Lower lobe of right lung (tissue), 2 donors: ENCODE data around the gene PMM1. TPM values are rescaled to one million over a fixed set of nuclear protein-coding genes. Genes with fewer than 3 reads are reported as not detected.
"Not testable (repeated sequence)": the region's sequence is repeated elsewhere in the genome, so short reads cannot be mapped to it uniquely, and the experiment has no call there.

Source experiments
- ATAC-seq, 2 donors: fragments of 200-7000 bp; cut with Tn5 transposase; one replicate each; pipeline ENCODE4 v1.9.1; 2020 to 2022; ENCODE audit warnings: mild to moderate bottlenecking in 2 of 2, moderate library complexity in 2 of 2
- DNase-seq: peaks from one replicate; pipeline ENCODE4 v3.0.0-alpha.2; 2020
- H3K27ac ChIP-seq: fragments of 200-600 bp; one replicate; pipeline ENCODE4 v1.8.0; 2022
- H3K27me3 ChIP-seq: fragments of 200-600 bp; one replicate; pipeline ENCODE4 v1.8.0; 2022; ENCODE audit warnings: low read depth
- H3K36me3 ChIP-seq: fragments of 200-600 bp; one replicate; pipeline ENCODE4 v1.8.0; 2022; ENCODE audit warnings: mild to moderate bottlenecking
- H3K4me1 ChIP-seq: fragments of 200-600 bp; one replicate; pipeline ENCODE4 v1.8.0; 2022
- H3K4me3 ChIP-seq: fragments of 200-600 bp; one replicate; pipeline ENCODE4 v1.8.0; 2022; ENCODE audit warnings: mild to moderate bottlenecking
- H3K9me3 ChIP-seq: fragments of 200-600 bp; one replicate; pipeline ENCODE4 v1.8.0; 2022
- intact Hi-C: fragments of 100-400 bp; cut with DNase I; formaldehyde crosslinking; loops from one replicate; pipeline ENCODE4 v1.11.0; 2022
- total RNA-seq: library from RNA; stranded (reverse); fragmentation: NEBNext Ultra II Directional; extraction: Animal tissue kit (Norgen Biotek cat#: 25700); gene quantifications from one replicate; pipeline ENCODE4 v1.2.1, GENCODE V29; 2021
- TF ChIP-seq, protein P1 (sequence below): fragments of 200-600 bp; IDR thresholded peaks from one replicate; pipeline ENCODE4 v1.8.0; 2022; ENCODE audit warnings: antibody characterized with exemption, mild to moderate bottlenecking
- donor health status: DM: no; HTN: yes; CAD: no; lungs with severe emphysema.

The PMM1 gene
- total RNA-seq, 1 donor from 2014 or later = 47.3 TPM

DNA sequence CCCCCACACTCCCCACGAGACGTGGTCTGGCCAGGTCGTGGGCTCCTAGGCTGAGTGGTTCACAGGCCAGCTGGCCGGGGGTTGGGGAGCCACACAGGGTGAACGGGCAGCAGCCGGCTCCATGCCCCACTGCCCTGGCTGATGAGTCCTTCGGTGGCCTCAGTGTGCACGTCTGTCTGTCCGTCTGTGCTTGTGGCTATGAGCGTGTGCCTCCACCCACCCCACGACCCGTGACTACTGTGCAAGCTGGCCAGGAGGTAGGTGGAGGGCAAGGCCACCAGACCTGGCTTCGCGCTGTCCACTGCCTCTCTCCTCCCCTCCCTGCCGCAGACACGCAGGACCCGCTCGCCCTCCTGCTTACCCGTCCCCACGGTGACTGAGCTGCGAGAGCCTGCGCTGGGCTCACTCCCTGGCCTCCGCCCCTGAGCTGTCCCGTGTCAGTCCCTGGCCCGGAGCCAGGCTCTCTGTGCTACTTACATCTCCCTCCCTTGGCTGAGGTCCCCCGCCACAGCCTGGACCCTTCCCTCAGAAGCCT, 14.7 kb downstream of the PMM1 start:
- Histone ChIP-seq H3K4me3 (no peak overlapping the region), H3K9me3 (no peaks in the 10 kb centered on the region), H3K27ac (no peak overlapping the region), H3K36me3 (peaks cover 51% of the 10 kb centered on the region), H3K27me3 (no peaks in the 10 kb centered on the region), H3K4me1 (peaks cover 5% of the 10 kb centered on the region)
- peak; percentile 22 to 25 for ATAC-seq
- TF ChIP-seq, protein P1, sequence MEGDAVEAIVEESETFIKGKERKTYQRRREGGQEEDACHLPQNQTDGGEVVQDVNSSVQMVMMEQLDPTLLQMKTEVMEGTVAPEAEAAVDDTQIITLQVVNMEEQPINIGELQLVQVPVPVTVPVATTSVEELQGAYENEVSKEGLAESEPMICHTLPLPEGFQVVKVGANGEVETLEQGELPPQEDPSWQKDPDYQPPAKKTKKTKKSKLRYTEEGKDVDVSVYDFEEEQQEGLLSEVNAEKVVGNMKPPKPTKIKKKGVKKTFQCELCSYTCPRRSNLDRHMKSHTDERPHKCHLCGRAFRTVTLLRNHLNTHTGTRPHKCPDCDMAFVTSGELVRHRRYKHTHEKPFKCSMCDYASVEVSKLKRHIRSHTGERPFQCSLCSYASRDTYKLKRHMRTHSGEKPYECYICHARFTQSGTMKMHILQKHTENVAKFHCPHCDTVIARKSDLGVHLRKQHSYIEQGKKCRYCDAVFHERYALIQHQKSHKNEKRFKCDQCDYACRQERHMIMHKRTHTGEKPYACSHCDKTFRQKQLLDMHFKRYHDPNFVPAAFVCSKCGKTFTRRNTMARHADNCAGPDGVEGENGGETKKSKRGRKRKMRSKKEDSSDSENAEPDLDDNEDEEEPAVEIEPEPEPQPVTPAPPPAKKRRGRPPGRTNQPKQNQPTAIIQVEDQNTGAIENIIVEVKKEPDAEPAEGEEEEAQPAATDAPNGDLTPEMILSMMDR = no peak
- intact Hi-C loops = no loop called here
- no peak for DNase-seq

DNA sequence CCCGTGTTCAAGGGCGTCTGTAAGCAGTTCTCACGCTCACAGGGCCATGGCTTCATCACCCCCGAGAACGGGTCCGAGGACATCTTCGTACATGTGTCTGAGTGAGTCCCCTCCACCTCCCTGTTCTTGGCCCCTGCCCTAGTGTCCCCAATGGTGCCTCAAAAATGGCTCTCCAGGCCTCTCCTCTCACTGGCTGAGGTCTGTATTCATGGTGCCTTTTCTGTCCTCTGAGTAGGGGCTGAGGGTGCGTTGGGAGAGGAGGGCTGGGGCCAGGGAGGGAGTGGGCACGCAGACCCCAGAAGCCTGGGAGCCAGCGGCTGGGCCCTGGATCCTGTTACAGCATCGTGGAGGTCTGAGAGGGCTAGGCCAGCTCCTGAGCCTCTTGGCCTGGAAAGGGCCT, 16.0 kb downstream of the PMM1 start:
- H3K4me3 ChIP-seq = no peak overlapping the region
- H3K27me3 ChIP-seq = no peaks in the 10 kb centered on the region
- intact Hi-C loops = no loop called here
- H3K27ac ChIP-seq = no peak overlapping the region
- H3K9me3 ChIP-seq = no peaks in the 10 kb centered on the region
- TF ChIP-seq, protein P1 = no peak
- ATAC-seq (no peak), DNase-seq (no peak)
- peaks cover 39% of the 10 kb centered on the region for H3K36me3 ChIP-seq
- H3K4me1 ChIP-seq = peaks cover 5% of the 10 kb centered on the region

DNA sequence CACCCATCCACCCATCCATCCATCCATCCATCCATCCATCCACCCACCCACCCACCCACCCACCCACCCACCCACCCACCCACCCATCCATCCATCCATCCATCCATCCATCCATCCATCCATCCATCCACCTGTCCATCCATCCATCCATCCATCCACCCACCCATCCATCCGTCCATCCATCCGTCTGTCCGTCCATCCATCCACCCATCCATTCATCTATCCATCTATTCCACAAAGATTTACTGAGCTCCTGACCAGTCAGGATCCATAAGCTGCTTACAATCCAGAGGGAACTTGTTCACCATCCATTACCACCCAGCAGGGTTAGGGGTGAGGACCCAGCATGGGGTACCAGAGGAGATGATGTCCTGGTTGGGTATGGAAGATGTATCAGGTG, 17.3 kb downstream of the PMM1 start:
- peaks cover 25% of the 10 kb centered on the region for H3K36me3 ChIP-seq
- H3K27me3 ChIP-seq, H3K4me1 ChIP-seq, ATAC-seq, H3K9me3 ChIP-seq, DNase-seq, intact Hi-C loops, H3K4me3 ChIP-seq, H3K27ac ChIP-seq: not testable (repeated sequence)

DNA sequence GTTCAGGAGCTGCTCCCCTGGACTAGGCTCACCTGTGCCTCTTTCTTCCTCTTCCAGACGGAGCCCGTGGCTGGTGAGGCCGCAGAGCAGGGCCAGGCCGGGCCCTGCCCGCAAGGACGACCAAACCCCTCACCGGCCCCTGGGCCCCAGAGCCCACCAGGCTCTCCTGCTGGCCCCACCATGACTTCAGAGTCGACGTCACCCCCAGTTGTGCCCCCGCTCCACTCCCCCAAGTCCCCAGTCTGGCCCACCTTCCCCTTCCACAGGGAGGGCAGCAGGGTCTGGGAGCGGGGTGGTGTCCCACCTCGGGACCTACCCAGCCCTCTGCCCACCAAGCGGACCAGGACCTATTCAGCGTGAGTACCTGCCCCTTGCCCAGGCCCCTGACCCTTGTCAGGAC, 17.9 kb downstream of the PMM1 start:
- H3K4me1 ChIP-seq = peaks cover 5% of the 10 kb centered on the region
- no peak overlapping the region for H3K4me3 ChIP-seq
- ATAC-seq (no peak), DNase-seq (no peak)
- no peaks in the 10 kb centered on the region for H3K9me3 ChIP-seq
- H3K27me3 ChIP-seq = no peaks in the 10 kb centered on the region
- TF ChIP-seq, protein P1 = no peak
- H3K27ac ChIP-seq = no peak overlapping the region
- peaks cover 20% of the 10 kb centered on the region for H3K36me3 ChIP-seq
- intact Hi-C loops = no loop called here

DNA sequence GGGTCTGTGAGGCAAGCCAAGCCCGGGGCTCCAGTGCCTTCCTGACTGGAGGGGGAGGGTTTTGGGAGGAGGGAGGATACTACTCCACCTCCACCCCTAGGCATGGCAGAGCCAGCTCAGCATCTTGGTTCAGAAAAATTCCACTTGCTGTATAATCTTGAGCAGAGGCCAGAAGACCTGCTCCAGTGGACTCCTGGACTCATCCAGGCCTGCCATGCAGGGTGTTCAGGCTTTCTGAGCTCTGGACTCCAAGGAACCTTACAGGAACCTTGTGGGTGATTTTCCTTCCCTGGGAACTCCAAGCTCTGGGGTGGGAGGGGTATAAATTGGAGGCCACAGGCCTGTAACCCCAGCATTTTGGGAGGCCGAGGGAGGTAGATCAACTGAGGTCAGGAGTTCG, 19.4 kb downstream of the PMM1 start:
- Histone ChIP-seq H3K4me1 (peaks cover 3% of the 10 kb centered on the region), H3K27me3 (no peaks in the 10 kb centered on the region), H3K36me3 (peaks cover 4% of the 10 kb centered on the region), H3K9me3 (no peaks in the 10 kb centered on the region), H3K4me3 (no peak overlapping the region), H3K27ac (no peak overlapping the region)
- intact Hi-C loops = no loop called here
- DNase-seq (no peak), ATAC-seq (no peak)
- TF ChIP-seq, protein P1 = no peak

DNA sequence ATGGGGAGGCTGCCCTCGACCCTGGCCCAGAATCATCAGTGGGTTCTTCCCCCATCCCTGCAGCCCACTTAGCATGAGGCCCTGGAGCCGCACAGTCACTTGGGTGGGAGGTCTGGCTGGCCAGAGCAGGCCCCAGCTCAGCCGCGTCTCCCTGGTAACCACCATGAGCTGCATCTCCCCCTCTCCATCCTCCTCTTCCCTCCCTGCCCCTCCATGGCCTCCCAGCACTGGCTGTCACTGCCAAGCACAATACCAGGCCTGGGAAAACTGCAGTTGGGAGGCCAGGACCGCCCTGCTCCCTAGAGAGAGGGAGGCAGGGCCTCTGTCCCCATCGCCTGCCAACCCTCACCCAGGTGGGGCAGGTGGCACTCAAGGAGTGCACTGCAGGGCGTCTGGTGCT, 20.8 kb downstream of the PMM1 start:
- no peak for ATAC-seq

More for the DNA sequence above, 20.8 kb downstream of the PMM1 start:
- intact Hi-C loops = no loop called here
- H3K36me3 ChIP-seq = no peaks in the 10 kb centered on the region
- no peak overlapping the region for H3K27ac ChIP-seq
- no peak overlapping the region for H3K4me3 ChIP-seq
- TF ChIP-seq, protein P1 = no peak
- no peaks in the 10 kb centered on the region for H3K9me3 ChIP-seq
- no peaks in the 10 kb centered on the region for H3K27me3 ChIP-seq
- DNase-seq = no peak
- H3K4me1 ChIP-seq = no peaks in the 10 kb centered on the region
